HepG2 (cell line): ENCODE results near the gene SENP7. TPM values are rescaled to one million over a fixed set of nuclear protein-coding genes. Genes with fewer than 3 reads are reported as not detected.

Experiments
- CREB1 ChIP-seq, 2 experiments: fragments of 450-650 bp in 1 of 2; IDR thresholded peaks; 2 replicates each; pipeline ENCODE4 v1.6.1; 2016 to 2017; ENCODE audit warnings: control low read depth in 1 of 2, mild to moderate bottlenecking in 1 of 2, missing compliant biosample characterization in 1 of 2, missing genetic modification characterization in 1 of 2
- DPF2 ChIP-seq: sonication (generic); formaldehyde crosslinking; IDR thresholded peaks from 2 replicates; pipeline ENCODE4 v1.4.0; 2020; ENCODE audit warnings: mild to moderate bottlenecking, low read depth, missing genetic modification reagents, borderline replicate concordance
- FOXJ3 ChIP-seq: sonication (generic); formaldehyde crosslinking; IDR thresholded peaks from 2 replicates; pipeline ENCODE4 v1.4.0; 2020; ENCODE audit warnings: missing genetic modification reagents, mild to moderate bottlenecking, borderline replicate concordance
- GABPA ChIP-seq, 2 experiments: IDR thresholded peaks; 2 replicates each; pipeline ENCODE4 v1.6.1; 2011 to 2016; ENCODE audit warnings: low read depth in 2 of 2, low read length in 1 of 2, missing biosample characterization in 1 of 2, missing genetic modification characterization in 1 of 2
- GATAD1 ChIP-seq: IDR thresholded peaks from 2 replicates; pipeline ENCODE4 v1.6.1; 2016; ENCODE audit warnings: missing genetic modification reagents, missing compliant biosample characterization
- JUND ChIP-seq: sonication (generic); formaldehyde crosslinking; IDR thresholded peaks from 2 replicates; pipeline ENCODE4 v1.8.0; 2022; ENCODE audit warnings: mild to moderate bottlenecking, missing genetic modification reagents
- KLF16 ChIP-seq, 2 experiments: sonication (generic) in 1 of 2; formaldehyde crosslinking in 1 of 2; IDR thresholded peaks; 2 replicates each; pipeline versions ENCODE4 v1.6.1 to v1.8.0; 2016 to 2023; ENCODE audit warnings: missing genetic modification reagents in 2 of 2, missing compliant biosample characterization in 1 of 2
- MBNL3 ChIP-seq: fragments of 250-450 bp; sonication (Bioruptor Pico); conservative IDR thresholded peaks from 2 replicates; pipeline ENCODE4 v1.8.0; 2022; ENCODE audit warnings: mild to moderate bottlenecking, inconsistent platforms
- MIXL1 ChIP-seq: IDR thresholded peaks from 2 replicates; pipeline ENCODE4 v1.6.1; 2016
- PHF21A ChIP-seq: sonication (generic); formaldehyde crosslinking; IDR thresholded peaks from 2 replicates; pipeline ENCODE4 v1.5.0; 2020; ENCODE audit warnings: mild to moderate bottlenecking, missing genetic modification reagents
- POGZ ChIP-seq: sonication (generic); formaldehyde crosslinking; IDR thresholded peaks from 2 replicates; pipeline ENCODE4 v1.4.0; 2020; ENCODE audit warnings: mild to moderate bottlenecking, missing genetic modification reagents
- SOX6 ChIP-seq, 2 experiments: fragments of 450-650 bp in 1 of 2; sonication (generic) in 1 of 2; formaldehyde crosslinking in 1 of 2; IDR thresholded peaks; 2 replicates each; pipeline versions ENCODE4 v1.4.0 to v1.6.1; 2017 to 2020; ENCODE audit warnings: antibody characterized with exemption in 1 of 2, mild to moderate bottlenecking in 1 of 2, missing genetic modification reagents in 1 of 2
- TBP ChIP-seq: sonication (generic); formaldehyde crosslinking; IDR thresholded peaks from 2 replicates; pipeline ENCODE4 v1.5.0; 2020; ENCODE audit warnings: missing genetic modification reagents
- TCF7L2 ChIP-seq: IDR thresholded peaks from 2 replicates; pipeline ENCODE4 v1.6.1; 2011; ENCODE audit warnings: mild to moderate bottlenecking, low read depth, low read length, moderate library complexity
- ZNF12 ChIP-seq: sonication (generic); formaldehyde crosslinking; IDR thresholded peaks from 2 replicates; pipeline ENCODE4 v1.5.0; 2020; ENCODE audit warnings: missing genetic modification reagents
- ZNF205 ChIP-seq: IDR thresholded peaks from 2 replicates; pipeline ENCODE4 v1.6.1; 2018; ENCODE audit warnings: missing biosample characterization, missing genetic modification reagents
- ZNF256 ChIP-seq: sonication (generic); formaldehyde crosslinking; conservative IDR thresholded peaks from 2 replicates; pipeline ENCODE4 v1.4.0; 2020; ENCODE audit warnings: missing genetic modification reagents
- ZNF615 ChIP-seq: sonication (generic); formaldehyde crosslinking; IDR thresholded peaks from 2 replicates; pipeline ENCODE4 v1.5.0; 2020; ENCODE audit warnings: mild to moderate bottlenecking, missing genetic modification reagents, borderline replicate concordance
- ZNF792 ChIP-seq: IDR thresholded peaks from 2 replicates; pipeline ENCODE4 v1.6.1; 2016
- ZNF878 ChIP-seq: sonication (generic); formaldehyde crosslinking; IDR thresholded peaks from 2 replicates; pipeline ENCODE4 v1.8.1; 2023; ENCODE audit warnings: mild to moderate bottlenecking, missing genetic modification reagents, moderate library complexity
- polyA plus RNA-seq, 8 experiments: library from polyadenylated mRNA; depleted of rRNA in 3 of 8; stranded (reverse) in 7 of 8; unstranded in 1 of 8; fragments of >200 nt; fragmentation: Illumina TruSeq in 4 of 8; extraction: Trizol in 4 of 8; gene quantifications; 2 replicates each; pipeline versions ENCODE4 v1.2.1 to v1.2.3, GENCODE V29; 2011 to 2016; ENCODE audit warnings: low read depth in 4 of 8, missing spikeins in 1 of 8, mixed read lengths in 1 of 8; ENCODE audit not compliant: insufficient read depth in 1 of 8
- total RNA-seq, 5 experiments: library from RNA; depleted of rRNA; stranded (reverse); fragments of >200 nt; fragmentation: Illumina TruSeq; extraction: Trizol; gene quantifications; 2 replicates each; pipeline ENCODE4 v1.2.3, GENCODE V29; 2016; ENCODE audit warnings: low read depth in 1 of 5
- TF ChIP-seq, protein P1 (sequence below): sonication (generic); formaldehyde crosslinking; IDR thresholded peaks from 2 replicates; pipeline ENCODE4 v1.5.0; 2020; ENCODE audit warnings: mild to moderate bottlenecking, missing genetic modification reagents
- TF ChIP-seq, protein P2 (sequence below): sonication (generic); formaldehyde crosslinking; IDR thresholded peaks from 2 replicates; pipeline ENCODE4 v1.5.0; 2020; ENCODE audit warnings: mild to moderate bottlenecking, missing genetic modification reagents
- TF ChIP-seq, protein P3 (sequence below): sonication (generic); IDR thresholded peaks from 2 replicates; pipeline ENCODE4 v1.6.1; 2016; ENCODE audit warnings: low read depth, borderline replicate concordance
- TF ChIP-seq, protein P4 (sequence below): sonication (generic); formaldehyde crosslinking; IDR thresholded peaks from 2 replicates; pipeline ENCODE4 v1.5.0; 2020; ENCODE audit warnings: missing genetic modification reagents

The SENP7 gene
- total and polyA plus RNA-seq, 2 of the 13 experiments (the other 11 are each of a cell fraction or from before 2014, with no cell fraction given), result 9.1 to 10.3 TPM

DNA sequence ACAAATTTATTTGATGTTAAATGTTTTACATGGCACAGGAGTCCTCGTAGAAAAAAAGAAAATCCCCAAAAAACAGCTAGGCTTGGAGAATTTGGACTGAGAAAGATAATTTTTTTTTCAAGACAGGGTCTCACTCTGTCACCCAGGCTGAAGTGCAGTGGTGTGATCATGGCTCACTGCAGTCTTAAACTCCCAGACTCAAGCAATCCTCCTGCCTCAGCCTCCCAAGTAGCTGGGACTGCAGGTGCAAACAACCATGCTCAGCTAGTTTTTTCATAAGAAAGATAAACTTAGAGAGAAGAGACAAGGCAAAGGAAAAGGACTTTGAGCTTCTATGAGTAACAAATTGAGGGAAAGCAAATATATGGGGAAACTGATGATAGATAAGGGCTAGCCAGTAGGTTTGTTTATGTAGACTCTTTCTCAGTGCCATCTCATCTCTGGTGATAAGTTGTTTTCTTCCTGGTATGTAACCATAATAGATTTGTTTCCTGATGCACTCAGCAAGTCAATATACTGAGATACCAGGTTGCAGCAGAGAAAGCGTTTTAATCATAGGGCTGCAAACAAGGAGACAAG lies 35.6 kb upstream of the SENP7 start (continued):
- TF ChIP-seq, protein P1, sequence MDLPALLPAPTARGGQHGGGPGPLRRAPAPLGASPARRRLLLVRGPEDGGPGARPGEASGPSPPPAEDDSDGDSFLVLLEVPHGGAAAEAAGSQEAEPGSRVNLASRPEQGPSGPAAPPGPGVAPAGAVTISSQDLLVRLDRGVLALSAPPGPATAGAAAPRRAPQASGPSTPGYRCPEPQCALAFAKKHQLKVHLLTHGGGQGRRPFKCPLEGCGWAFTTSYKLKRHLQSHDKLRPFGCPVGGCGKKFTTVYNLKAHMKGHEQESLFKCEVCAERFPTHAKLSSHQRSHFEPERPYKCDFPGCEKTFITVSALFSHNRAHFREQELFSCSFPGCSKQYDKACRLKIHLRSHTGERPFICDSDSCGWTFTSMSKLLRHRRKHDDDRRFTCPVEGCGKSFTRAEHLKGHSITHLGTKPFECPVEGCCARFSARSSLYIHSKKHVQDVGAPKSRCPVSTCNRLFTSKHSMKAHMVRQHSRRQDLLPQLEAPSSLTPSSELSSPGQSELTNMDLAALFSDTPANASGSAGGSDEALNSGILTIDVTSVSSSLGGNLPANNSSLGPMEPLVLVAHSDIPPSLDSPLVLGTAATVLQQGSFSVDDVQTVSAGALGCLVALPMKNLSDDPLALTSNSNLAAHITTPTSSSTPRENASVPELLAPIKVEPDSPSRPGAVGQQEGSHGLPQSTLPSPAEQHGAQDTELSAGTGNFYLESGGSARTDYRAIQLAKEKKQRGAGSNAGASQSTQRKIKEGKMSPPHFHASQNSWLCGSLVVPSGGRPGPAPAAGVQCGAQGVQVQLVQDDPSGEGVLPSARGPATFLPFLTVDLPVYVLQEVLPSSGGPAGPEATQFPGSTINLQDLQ, result no peak
- TF ChIP-seq FOXJ3 (CRISPR knock-in tag) (peak; percentile 79; the same call in 1 of the 2 replicates), DPF2 (0 out of 2 replicates have a peak, but pooled peaks have one; percentile 66), ZNF792 (CRISPR knock-in tag) (0 out of 2 replicates have a peak, but pooled peaks have one; percentile 42), GATAD1 (CRISPR knock-in tag) (0 out of 2 replicates have a peak, but pooled peaks have one; percentile 25), MIXL1 (CRISPR knock-in tag) (peak; percentile 32; the same call in 1 of the 2 replicates), JUND (CRISPR knock-in tag) (no peak), ZNF615 (CRISPR knock-in tag) (no peak), CREB1 (IDR thresholded peaks at IDR 0.05) (no peak), CREB1 (CRISPR knock-in tag; IDR thresholded peaks at IDR 0.05) (peak; percentile 41; the same call in 1 of the 2 replicates), MBNL3 (CRISPR knock-in tag) (no peak), ZNF878 (CRISPR knock-in tag) (no peak), PHF21A (CRISPR knock-in tag) (peak; percentile 51), ZNF12 (no peak), TBP (CRISPR knock-in tag) (no peak), SOX6 (IDR thresholded peaks at IDR 0.05) (no peak), SOX6 (CRISPR knock-in tag; IDR thresholded peaks at IDR 0.05) (peak; percentile 76), POGZ (CRISPR knock-in tag) (peak; percentile 64), TCF7L2 (no peak), ZNF256 (CRISPR knock-in tag) (no peak), KLF16 (CRISPR knock-in tag; IDR thresholded peaks at IDR 0.05) (no peak), ZNF205 (CRISPR knock-in tag) (0 out of 2 replicates have a peak, but pooled peaks have one; percentile 21), GABPA (IDR thresholded peaks at IDR 0.05; ENCODE audit: low read depth, low read length) (no peak), GABPA (CRISPR knock-in tag; IDR thresholded peaks at IDR 0.05; ENCODE audit: low read depth) (peak; percentile 50; the same call in 1 of the 2 replicates)
- TF ChIP-seq, protein P2, sequence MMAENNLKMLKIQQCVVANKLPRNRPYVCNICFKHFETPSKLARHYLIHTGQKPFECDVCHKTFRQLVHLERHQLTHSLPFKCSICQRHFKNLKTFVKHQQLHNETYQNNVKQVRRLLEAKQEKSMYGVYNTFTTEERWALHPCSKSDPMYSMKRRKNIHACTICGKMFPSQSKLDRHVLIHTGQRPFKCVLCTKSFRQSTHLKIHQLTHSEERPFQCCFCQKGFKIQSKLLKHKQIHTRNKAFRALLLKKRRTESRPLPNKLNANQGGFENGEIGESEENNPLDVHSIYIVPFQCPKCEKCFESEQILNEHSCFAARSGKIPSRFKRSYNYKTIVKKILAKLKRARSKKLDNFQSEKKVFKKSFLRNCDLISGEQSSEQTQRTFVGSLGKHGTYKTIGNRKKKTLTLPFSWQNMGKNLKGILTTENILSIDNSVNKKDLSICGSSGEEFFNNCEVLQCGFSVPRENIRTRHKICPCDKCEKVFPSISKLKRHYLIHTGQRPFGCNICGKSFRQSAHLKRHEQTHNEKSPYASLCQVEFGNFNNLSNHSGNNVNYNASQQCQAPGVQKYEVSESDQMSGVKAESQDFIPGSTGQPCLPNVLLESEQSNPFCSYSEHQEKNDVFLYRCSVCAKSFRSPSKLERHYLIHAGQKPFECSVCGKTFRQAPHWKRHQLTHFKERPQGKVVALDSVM (CRISPR knock-in tag), result peak; percentile 96
- TF ChIP-seq, protein P3, sequence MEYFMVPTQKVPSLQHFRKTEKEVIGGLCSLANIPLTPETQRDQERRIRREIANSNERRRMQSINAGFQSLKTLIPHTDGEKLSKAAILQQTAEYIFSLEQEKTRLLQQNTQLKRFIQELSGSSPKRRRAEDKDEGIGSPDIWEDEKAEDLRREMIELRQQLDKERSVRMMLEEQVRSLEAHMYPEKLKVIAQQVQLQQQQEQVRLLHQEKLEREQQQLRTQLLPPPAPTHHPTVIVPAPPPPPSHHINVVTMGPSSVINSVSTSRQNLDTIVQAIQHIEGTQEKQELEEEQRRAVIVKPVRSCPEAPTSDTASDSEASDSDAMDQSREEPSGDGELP, result no peak
- TF ChIP-seq, protein P4, sequence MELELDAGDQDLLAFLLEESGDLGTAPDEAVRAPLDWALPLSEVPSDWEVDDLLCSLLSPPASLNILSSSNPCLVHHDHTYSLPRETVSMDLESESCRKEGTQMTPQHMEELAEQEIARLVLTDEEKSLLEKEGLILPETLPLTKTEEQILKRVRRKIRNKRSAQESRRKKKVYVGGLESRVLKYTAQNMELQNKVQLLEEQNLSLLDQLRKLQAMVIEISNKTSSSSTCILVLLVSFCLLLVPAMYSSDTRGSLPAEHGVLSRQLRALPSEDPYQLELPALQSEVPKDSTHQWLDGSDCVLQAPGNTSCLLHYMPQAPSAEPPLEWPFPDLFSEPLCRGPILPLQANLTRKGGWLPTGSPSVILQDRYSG (CRISPR knock-in tag), result no peak
